NCI-H524 treated with DMSO at 0.1 percent for 48 hours (cell line): ENCODE results near the gene EDEM1.
"Not testable (repeated sequence)": the region's sequence is repeated elsewhere in the genome, so short reads cannot be mapped to it uniquely, and the experiment has no call there.

Experiments used
- DNase-seq: peaks from one replicate; lab custom pipeline; 2025; lab: John Stamatoyannopoulos, UW

EDEM1 gene

DNA sequence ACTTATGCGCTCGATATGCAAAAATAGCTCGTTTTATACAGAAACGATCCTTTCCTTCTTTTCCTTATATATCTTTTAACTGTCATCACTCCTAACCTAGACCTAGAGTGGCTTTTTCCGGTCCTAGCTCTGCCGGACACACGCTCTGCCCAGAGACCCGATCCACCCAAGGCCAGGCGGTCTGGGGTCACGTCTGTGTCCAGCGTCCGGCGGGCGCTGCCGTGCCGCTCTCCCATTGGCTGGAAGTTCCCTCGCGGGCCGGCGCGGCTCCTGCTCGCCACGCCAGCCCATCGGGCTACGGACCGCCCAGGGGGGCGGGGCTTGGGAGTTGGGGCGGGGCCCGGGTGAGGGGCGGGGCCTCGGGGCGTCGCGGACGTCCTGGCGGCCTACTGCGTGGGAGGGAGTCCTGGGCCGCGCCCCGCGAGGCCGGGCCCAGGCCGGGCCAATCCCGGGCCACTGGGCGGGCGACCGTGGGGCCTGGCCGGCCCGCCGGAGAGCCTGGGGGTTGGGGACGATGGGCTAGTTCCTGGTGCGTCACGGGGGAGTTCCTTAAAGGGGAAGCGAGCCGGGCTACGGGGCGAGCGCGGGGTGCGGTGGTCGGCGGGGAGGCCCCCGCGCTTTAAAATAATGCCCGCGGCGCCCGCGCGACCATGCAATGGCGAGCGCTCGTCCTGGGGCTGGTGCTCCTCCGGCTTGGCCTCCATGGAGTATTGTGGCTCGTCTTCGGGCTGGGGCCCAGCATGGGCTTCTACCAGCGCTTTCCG lies at the start of gene EDEM1:
Gene EDEM1 (plus strand): TSS at position 552 of the 764 bp plus-strand sequence. CDS start 99 bp downstream, at position 651.
- DNase-seq, result peak; percentile 45

GRCh38 chr3:5138214-5138981 lies 49.1 kb upstream of the EDEM1 start:
- DNase-seq, result no peak

GRCh38 chr3:5140230-5140621 lies 47.3 kb upstream of the EDEM1 start:
- no peak for DNase-seq

GRCh38 chr3:5140839-5141238 lies 46.7 kb upstream of the EDEM1 start:
- DNase-seq, result no peak

DNA sequence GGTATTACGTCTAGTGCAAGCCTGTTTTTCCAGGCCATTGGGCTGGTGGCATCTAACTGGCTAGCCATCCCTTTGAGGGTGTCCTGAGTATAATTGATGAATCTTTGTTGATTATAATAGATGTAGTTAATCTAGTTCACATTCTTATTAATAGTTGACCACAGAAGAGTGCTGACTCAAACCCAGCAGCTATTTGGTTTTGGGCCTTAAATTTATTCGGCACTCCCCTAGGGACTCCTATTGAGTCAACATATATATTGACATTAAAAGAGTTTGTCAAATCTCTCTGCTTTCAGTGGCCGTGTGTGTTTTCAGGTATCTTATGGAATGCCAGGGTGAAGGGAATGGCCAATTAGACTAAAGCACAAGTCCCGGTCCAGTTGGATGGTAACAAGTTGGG lies 45.7 kb upstream of the EDEM1 start:
- no peak for DNase-seq

- no peak for DNase-seq
Observed at GRCh38 chr3:5143464-5143863, 44.0 kb upstream of the EDEM1 start.

GRCh38 chr3:5144316-5144994 lies 43.1 kb upstream of the EDEM1 start:
- DNase-seq, result no peak

DNA sequence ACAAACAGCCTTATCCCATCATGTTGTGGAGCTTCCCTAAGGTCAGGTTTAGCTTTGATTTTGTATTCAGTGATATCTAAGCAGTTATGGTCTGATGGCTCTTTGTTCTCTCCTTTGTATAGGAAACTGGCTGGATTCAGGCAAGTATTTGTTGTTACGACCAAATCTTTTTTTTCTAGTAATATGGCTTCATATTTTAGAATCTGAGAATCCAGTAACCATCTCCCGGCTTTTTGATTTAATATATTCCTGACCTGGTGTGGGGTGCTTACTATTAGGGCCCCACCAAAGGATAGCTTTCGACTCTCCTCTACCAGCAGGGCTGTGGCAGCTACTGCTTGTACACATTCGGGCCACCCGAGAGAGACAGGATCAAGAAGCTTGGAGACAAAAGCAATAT lies 42.4 kb upstream of the EDEM1 start:
- no peak for DNase-seq

DNA sequence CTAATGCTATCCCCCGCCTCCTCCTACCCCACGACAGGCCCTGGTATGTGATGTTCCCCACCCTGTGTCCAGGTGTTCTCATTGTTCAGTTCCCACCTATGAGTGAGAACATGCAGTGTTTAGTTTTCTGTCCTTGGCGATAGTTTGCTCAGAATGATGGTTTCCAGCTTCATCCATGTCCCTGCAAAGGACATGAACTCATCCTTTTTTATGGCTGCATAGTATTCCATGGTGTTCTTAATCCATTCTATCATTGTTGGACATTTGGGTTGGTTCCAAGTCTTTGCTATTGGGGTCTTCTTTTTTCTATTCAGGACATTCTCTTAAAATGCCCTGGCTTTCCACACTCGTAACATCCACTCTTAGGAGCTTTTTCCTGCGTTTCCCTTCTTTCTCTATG lies 40.4 kb upstream of the EDEM1 start:
- not testable (repeated sequence) for DNase-seq

- no peak for DNase-seq
Observed at GRCh38 chr3:5149306-5149880, 38.1 kb upstream of the EDEM1 start.

DNA sequence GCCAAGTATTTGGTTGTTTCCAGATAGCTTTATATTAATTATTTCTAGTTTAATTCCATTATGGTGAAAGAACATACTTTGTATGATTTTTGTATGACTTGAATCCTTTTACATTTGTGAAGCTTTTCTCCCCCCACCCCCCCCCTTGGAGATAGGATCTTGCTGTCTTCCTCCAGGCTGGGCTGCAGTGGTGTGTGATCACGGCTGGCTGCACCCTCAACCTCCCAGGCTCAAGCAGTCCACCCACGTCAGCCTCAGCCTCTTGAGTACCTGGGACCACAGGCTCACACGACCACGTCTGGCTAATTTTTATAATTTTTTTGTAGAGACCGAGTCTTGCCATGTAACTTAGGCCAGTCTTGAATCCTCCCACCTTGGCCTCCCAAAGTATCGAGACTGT lies 35.9 kb upstream of the EDEM1 start:
- DNase-seq, result no peak

- DNase-seq, result no peak
Observed at GRCh38 chr3:5153074-5153473, 34.4 kb upstream of the EDEM1 start.

- DNase-seq, result no peak
Observed at GRCh38 chr3:5155241-5155640, 32.3 kb upstream of the EDEM1 start.

DNA sequence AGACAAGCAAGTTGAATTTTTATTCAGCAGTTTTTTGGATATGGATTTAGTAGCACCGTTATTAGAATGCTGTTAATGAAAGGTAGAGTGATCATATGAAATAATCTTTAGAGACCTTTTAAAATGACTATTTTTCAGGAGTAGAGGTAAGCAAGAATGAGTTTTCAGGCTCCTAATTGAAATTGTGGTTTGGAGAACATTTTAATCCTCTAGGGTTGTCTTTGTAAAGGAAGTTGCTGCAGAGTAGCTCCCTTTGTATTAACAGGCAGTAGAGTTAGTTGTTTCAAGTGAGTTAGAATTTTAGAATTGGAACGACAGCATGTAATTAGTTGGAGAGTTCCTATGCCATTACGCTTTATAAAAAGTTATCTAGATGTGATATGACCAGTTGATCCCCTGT lies 27.2 kb upstream of the EDEM1 start:
- no peak for DNase-seq

- DNase-seq, result no peak
Observed at GRCh38 chr3:5160940-5161858, 26.3 kb upstream of the EDEM1 start.

- no peak for DNase-seq
Observed at GRCh38 chr3:5162102-5162501, 25.4 kb upstream of the EDEM1 start.

- no peak for DNase-seq
Observed at GRCh38 chr3:5165698-5166097, 21.8 kb upstream of the EDEM1 start.

DNA sequence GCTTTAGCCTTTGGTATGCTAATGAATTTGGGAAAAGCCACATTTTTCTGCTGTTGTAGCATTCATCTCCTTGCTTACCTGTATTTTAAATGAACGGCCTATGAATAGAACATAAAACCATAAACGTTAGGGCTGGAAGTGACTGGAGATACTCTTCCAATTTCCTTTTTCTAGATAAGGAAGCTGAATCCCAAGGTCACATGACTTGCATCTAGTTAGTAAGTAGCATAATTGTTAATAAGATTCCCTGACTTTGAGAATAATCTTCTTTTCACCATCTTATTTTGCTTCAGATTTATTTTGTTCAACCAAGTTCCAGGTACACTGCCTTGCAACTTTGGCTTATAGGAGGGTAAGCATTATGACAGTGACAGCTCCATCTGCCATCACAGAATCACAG lies 20.7 kb upstream of the EDEM1 start:
- DNase-seq, result no peak

DNA sequence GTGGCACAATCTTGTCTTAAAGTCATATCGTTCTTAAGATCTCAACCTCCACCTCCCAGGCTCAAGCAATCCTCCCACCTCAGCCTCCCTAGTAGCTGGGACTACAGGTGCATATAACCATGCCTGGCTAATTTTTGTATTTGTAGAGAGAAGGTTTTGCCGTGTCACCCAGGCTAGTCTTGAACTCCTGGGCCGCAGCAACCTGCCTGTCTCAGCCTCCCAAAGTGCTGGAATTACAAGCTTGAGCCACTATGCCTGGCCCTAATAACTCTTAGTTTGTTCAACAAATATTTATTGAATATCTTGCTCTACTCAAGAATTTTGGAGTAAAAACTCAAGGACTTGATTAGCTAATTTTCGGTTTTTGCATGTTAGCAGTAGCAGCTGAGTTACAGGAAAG lies 19.4 kb upstream of the EDEM1 start:
- DNase-seq, result no peak

DNA sequence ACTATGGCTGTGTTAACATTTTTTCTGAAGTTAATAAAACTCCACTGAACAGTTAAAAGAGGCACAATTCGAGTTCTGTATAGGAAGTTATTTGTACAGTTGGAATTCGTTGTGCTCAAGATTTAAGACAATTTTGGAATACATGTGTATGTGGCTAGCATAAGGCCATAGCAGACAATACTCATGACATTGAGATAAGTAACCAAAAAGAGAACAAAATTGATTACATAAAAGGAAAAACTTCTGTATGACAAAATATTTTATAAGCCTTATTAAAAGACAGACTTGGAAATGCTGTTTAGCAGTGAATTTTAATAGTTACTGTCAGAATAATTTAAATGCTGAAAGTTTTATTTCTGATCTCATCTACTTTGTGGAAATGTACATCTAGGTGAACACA lies 17.7 kb upstream of the EDEM1 start:
- no peak for DNase-seq

DNA sequence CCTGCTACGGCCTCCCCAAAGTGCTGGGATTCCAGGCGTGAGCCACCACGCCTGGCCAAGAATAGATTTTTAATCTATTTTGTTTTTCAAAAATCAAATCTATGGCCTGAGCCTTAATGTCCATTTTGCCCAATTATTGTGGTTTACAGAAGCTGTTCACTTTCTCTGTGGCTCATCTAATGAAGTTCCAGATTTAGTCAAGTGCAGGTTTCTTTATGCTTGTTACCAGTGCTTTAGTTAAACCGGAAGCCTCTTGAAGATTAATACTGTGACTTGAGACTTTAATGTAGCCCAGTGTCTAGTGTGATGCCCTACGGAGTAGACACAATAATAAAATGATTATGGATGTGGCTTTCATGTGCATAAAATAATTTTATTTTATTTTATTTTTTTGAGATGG lies 16.5 kb upstream of the EDEM1 start:
- no peak for DNase-seq

DNA sequence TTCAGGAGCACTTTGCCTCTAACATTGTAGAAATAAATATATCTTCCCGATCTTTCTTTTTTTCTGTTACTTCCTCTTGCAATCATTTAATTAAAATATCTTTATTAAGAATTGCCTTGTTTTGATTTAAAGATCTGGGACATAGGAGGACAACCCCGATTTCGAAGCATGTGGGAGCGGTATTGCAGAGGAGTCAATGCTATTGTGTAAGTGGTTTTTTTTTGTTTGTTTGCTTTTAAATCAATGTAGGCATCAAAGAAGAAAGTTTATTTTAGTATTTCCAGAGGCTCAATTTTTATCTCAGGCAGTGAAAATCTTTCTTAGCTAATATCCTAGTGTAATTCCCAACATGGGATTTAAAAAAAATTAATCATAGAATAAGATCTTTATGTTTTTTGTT lies 15.5 kb upstream of the EDEM1 start:
- DNase-seq, result no peak
